ENCODE measurements around the gene MAGEF1. TPM values are rescaled to one million over a fixed set of nuclear protein-coding genes. Genes with fewer than 3 reads are reported as not detected.

MAGEF1 gene
- total RNA-seq, 1 donor from 2014 or later, result 22.9 TPM

GRCh38 chr3:184738982-184739381, 27.1 kb upstream of the MAGEF1 start:
- H3K4me1 Mint-ChIP-seq (ENCODE audit: unreplicated experiment), result peaks cover 29% of the 10 kb centered on the region
- DNase-seq (ENCODE audit: low spot score), result no peak
- no peak overlapping the region for H3K27ac Mint-ChIP-seq (ENCODE audit: unreplicated experiment)
- TF ChIP-seq, protein P1, sequence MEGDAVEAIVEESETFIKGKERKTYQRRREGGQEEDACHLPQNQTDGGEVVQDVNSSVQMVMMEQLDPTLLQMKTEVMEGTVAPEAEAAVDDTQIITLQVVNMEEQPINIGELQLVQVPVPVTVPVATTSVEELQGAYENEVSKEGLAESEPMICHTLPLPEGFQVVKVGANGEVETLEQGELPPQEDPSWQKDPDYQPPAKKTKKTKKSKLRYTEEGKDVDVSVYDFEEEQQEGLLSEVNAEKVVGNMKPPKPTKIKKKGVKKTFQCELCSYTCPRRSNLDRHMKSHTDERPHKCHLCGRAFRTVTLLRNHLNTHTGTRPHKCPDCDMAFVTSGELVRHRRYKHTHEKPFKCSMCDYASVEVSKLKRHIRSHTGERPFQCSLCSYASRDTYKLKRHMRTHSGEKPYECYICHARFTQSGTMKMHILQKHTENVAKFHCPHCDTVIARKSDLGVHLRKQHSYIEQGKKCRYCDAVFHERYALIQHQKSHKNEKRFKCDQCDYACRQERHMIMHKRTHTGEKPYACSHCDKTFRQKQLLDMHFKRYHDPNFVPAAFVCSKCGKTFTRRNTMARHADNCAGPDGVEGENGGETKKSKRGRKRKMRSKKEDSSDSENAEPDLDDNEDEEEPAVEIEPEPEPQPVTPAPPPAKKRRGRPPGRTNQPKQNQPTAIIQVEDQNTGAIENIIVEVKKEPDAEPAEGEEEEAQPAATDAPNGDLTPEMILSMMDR (IDR thresholded peaks at IDR 0.05; ENCODE audit: unreplicated experiment), result no peak
- no peak overlapping the region for H3K4me3 Mint-ChIP-seq (ENCODE audit: unreplicated experiment)
- H3K9me3 Mint-ChIP-seq (ENCODE audit: unreplicated experiment), result no peaks in the 10 kb centered on the region
- H3K36me3 Mint-ChIP-seq (ENCODE audit: low read depth, unreplicated experiment), result peaks cover 4% of the 10 kb centered on the region
- H3K27me3 Mint-ChIP-seq (ENCODE audit: unreplicated experiment), result peaks cover 7% of the 10 kb centered on the region

- Mint-ChIP-seq H3K36me3 (ENCODE audit: low read depth, unreplicated experiment) (peaks cover 4% of the 10 kb centered on the region), H3K4me3 (ENCODE audit: unreplicated experiment) (no peak overlapping the region), H3K27me3 (ENCODE audit: unreplicated experiment) (peaks cover 7% of the 10 kb centered on the region), H3K27ac (ENCODE audit: unreplicated experiment) (no peak overlapping the region), H3K4me1 (ENCODE audit: unreplicated experiment) (peaks cover 29% of the 10 kb centered on the region), H3K9me3 (ENCODE audit: unreplicated experiment) (no peaks in the 10 kb centered on the region)
- no peak for DNase-seq (ENCODE audit: low spot score)
- TF ChIP-seq, protein P1 (IDR thresholded peaks at IDR 0.05; ENCODE audit: unreplicated experiment), result no peak
Measured at GRCh38 chr3:184738506-184738890, 26.6 kb upstream of the MAGEF1 start.

- Mint-ChIP-seq H3K9me3 (ENCODE audit: unreplicated experiment) (no peaks in the 10 kb centered on the region), H3K27ac (ENCODE audit: unreplicated experiment) (no peak overlapping the region), H3K4me1 (ENCODE audit: unreplicated experiment) (peaks cover 29% of the 10 kb centered on the region), H3K36me3 (ENCODE audit: low read depth, unreplicated experiment) (peaks cover 4% of the 10 kb centered on the region), H3K27me3 (ENCODE audit: unreplicated experiment) (peaks cover 7% of the 10 kb centered on the region), H3K4me3 (ENCODE audit: unreplicated experiment) (no peak overlapping the region)
- TF ChIP-seq, protein P1 (IDR thresholded peaks at IDR 0.05; ENCODE audit: unreplicated experiment), result no peak
- DNase-seq (ENCODE audit: low spot score), result no peak
Measured at GRCh38 chr3:184737641-184738505, 26.0 kb upstream of the MAGEF1 start.

- DNase-seq (ENCODE audit: low spot score), result no peak
- TF ChIP-seq, protein P1 (IDR thresholded peaks at IDR 0.05; ENCODE audit: unreplicated experiment), result no peak
- H3K27ac Mint-ChIP-seq (ENCODE audit: unreplicated experiment), result peak overlapping the region; percentile 63
- H3K36me3 Mint-ChIP-seq (ENCODE audit: low read depth, unreplicated experiment), result peaks cover 4% of the 10 kb centered on the region
- no peak overlapping the region for H3K4me3 Mint-ChIP-seq (ENCODE audit: unreplicated experiment)
- no peaks in the 10 kb centered on the region for H3K9me3 Mint-ChIP-seq (ENCODE audit: unreplicated experiment)
- peaks cover 9% of the 10 kb centered on the region for H3K27me3 Mint-ChIP-seq (ENCODE audit: unreplicated experiment)
- peaks cover 25% of the 10 kb centered on the region for H3K4me1 Mint-ChIP-seq (ENCODE audit: unreplicated experiment)
Measured at GRCh38 chr3:184737063-184737462, 25.2 kb upstream of the MAGEF1 start.
